ENCODE data around the gene TMOD1.

GRCh38 chr9:97594381-97594921 is 93.0 kb downstream of the TMOD1 start:
- no peak for TF ChIP-seq CTCF (IDR thresholded peaks at IDR 0.05)
- TF ChIP-seq POLR2A (IDR thresholded peaks at IDR 0.05) = no peak
- no peak for TF ChIP-seq POLR2AphosphoS5 (IDR thresholded peaks at IDR 0.05)

Data from breast epithelium (tissue), 3 donors.